ENCODE results near the gene ADAMTS2.

ADAMTS2 gene

DNA sequence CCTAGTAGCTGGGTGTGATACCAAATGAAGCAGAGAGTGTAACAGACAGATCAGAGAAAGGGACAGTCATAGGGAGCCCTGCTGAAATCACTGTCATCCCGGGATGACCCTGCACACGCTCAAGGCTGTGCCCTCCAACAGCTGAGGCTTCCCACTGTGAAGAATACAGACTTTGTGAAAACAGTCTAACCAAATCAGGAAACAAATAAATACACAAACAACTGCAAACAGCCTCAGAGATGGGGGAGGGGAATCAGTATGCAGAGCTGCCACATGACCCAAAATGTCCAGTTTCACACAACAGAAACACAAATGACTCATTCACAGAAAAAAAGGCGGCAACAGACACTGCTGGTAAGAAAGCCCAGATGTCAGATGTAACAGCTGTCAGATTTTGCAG lies 101.9 kb downstream of the ADAMTS2 start:
- DNase-seq: no peak

GRCh38 chr5:179242676-179243075 lies 102.6 kb downstream of the ADAMTS2 start:
- DNase-seq: no peak

DNA sequence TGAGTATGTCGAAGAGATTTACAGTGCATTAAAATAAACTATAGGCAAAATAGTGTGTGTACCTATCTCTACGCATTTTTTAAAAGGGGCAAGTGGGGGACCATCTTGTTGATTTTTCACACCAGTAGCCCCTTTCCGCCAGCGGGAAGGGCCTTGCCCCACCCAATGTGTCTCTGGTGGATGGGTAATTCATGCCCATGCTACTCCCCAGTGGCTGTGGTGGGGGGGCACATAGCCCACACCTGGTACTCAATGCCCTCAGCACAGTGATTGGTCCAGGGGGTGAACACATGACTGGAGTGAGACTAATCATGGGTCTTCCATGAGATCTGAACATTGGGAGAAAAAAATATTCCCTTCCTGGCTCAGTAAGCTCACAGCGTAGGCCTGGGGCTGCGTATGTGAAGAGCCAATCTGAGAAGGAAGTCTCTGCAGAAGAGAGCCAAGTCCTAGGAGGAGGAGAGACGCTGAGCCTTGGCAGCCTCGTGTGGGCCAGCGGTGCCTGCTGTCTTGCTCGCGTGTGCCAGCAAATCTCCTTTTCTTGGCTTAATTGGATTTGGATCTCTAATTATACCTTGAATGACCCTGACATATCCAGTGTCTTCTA lies 103.4 kb downstream of the ADAMTS2 start:
- no peak for DNase-seq

GRCh38 chr5:179241175-179241574 lies 104.1 kb downstream of the ADAMTS2 start:
- DNase-seq: no peak

GRCh38 chr5:179240561-179240960 lies 104.7 kb downstream of the ADAMTS2 start:
- no peak for DNase-seq

- no peak for DNase-seq
These were observed 105.8 kb downstream of the ADAMTS2 start for GRCh38 chr5:179239256-179240135.

DNA sequence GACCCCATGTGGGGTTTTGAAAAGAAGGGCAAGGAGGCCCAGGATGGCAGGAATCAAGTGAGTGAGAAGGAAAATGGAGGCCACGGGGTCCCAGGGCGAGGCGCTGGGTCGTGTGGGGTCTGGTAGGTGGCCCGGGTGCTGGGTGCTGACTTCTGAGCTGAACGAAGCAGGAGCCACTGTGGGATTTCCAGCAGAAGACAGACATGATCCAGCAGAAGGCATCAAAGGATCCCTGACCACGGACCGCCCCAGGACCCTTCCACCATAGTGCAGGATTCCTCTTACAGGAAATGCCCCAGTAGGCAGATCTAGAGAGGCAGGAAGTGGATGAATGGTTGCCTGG lies 106.7 kb downstream of the ADAMTS2 start:
- DNase-seq: no peak

DNA sequence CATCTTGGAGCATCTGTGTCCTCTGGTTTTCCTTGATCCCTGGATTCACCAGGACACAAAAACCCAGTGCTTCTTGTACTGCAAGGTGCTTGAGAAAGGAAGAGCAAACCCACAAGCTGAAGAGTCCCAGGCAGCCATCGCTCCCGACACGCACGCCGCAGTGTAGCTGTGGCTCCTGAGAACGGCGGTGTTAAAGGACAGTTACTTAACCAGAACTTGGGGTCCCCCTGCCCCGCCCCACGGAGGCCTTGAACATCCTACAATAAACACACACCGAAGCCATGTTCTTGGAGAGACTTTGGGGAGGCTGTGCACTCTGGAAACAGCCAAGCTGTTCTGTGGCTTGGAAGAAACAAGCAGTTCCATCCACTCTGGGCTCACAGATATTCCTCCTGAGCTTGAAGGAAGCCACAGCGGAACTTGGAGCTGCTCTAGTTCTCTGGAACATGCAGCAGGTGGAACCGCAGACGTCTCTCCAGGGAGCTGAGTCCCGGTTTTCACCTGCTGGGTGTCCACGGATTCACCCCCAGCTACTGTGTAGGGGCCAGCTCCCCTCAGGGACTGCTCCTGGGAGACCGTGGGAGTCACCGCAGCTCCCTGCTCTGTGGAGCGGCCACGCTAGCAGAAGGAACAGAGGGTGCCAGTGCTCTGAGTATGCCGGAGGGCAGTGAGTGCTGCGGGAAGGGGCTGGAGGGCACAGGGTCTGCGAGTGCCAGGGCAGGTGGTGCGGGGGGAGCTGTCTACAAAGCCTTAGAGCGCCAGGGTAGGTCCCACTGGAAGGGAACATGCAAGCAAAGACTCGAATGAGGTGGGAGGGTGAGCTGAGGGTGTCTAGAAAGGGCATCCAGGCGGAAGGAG lies 107.3 kb downstream of the ADAMTS2 start:
- DNase-seq: no peak

DNA sequence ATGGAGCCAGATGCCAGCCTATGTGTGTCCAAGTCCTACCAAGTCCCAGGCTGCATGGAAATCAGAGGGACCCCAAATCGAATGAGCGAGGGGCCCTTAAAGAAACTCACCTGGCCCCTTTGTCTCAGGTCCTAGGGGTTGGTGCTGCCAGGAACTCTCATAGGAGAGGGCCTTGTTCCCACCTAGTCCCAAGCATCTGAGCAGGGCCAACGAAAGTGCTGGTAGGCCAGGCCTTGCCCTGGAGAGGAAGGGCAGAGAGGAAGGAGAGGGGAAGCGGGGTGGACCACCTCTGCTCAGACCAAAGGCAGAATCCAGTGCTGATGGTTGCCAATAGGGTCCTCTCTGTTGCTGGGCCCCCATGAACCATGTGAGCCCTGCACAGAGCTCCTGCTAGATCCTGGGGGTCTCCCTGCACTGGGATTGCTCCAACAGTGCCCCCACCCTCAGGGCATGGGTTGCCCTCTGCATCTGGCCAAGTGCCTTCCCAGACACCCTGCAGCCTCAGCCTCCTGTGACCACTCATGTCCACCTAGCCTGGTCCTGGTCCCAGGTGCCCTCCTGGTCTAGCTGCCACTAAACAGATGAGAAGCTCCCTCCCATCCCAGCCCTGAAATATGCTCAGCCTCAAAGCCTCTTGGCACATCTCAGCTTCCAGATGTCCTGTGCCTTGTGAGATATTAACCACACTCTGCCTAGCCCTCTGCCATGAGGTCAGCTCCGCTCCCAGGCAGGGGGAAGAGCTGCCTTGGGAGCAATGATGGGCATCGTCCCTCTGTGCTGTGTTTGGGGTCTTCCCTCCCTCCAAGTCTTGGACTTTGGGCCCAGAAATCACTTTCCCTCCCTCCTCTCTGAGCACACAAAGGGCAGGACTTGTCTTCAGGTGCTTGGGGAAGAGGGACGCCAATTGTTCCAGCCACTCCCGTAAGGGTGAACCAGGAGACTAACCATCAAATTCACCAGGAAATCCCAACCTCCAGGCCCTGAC lies 109.6 kb downstream of the ADAMTS2 start:
- DNase-seq: no peak

DNA sequence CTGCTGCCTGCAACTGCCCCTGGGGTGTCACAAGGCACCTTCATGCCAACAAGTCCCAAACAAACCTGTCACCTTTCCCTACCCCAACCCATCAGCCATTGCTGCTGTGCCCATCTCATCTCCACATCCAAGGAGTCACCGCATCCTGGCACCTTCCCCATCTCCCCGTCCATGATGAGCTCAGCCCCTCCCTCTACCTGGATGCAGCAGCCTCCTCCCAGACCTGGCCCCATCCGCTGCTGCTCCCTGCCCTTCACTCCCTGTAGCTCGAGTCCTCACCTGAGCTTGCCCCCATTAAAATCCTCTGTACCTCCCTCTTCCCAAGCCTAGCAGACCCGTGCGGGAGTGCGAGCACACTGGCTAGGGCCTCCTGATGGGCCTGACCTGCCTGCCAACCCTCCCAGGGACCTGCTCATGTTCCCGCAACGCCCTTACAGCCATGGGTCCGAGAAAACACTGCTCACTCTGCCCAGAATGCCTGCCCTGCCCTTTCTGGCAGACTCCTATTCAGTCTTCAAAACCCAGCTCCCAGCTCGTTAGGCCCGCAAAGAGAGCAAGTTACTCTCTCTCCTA lies 110.6 kb downstream of the ADAMTS2 start:
- DNase-seq: no peak

DNA sequence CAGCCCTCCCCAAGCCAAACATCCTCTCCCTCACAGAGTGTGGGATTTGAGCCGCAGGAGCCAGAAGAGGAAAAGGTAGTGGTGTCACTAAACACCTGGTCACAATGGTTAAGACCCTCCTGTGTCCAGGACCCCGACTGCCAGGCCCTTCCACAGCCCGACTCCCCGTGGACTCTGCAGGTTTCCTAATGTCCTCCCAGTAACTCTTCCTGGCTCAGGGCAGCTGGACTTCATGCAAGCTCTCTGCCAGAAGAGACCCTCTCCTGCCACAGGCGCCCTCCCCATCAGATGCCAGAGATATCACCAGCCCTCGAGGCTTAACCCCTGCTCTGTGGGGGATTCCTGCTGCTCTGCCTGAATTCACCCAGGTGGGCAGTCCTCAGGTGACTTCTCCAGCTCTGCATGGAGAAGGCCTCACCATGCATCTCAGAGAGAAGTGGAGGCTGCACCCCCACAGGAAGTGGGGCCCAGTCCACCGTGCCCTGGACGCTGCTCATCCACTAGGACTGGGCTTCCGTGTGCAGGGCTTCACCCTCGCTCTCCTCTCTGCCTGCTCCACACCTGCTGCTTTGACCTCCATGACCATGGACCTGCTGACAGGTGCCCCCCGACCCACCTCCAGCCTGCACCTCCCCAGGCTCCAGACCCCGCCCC lies 111.2 kb downstream of the ADAMTS2 start:
- DNase-seq: no peak

DNA sequence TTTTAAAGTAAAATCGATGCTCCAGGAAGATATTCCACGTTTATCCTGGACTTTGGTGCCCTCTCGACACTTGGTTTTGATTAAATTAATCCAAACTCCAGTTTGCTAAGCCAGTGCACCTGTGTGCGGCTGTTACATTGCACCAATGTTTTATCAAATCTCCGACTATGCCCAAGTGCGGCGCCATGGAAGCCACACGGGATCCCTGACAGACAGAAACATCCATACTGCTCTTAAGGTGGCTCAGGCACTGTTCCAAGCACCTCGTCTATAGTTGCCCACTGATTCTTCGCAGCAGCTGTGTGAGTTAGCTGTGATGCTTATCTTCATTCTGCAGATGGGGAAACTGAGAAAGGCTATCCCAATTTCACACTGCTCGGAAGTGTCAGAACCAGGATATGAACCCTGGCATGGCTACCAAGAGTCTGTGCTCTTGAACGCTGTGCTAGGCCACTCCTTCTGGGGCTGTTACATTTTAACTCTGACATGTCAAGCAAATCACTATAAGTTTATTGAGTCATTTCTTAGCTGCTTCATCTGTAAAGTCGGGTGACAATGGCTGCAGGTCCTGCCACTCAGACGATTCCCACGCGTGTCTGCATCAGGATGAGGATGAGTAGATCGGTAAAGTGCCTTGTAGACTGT lies 113.0 kb downstream of the ADAMTS2 start:
- DNase-seq: no peak

- DNase-seq: no peak
These were observed 114.0 kb downstream of the ADAMTS2 start for GRCh38 chr5:179231309-179231708.

GRCh38 chr5:179230061-179230461 lies 115.2 kb downstream of the ADAMTS2 start:
- DNase-seq: no peak

- no peak for DNase-seq
These were observed 115.9 kb downstream of the ADAMTS2 start for GRCh38 chr5:179229331-179229831.

DNA sequence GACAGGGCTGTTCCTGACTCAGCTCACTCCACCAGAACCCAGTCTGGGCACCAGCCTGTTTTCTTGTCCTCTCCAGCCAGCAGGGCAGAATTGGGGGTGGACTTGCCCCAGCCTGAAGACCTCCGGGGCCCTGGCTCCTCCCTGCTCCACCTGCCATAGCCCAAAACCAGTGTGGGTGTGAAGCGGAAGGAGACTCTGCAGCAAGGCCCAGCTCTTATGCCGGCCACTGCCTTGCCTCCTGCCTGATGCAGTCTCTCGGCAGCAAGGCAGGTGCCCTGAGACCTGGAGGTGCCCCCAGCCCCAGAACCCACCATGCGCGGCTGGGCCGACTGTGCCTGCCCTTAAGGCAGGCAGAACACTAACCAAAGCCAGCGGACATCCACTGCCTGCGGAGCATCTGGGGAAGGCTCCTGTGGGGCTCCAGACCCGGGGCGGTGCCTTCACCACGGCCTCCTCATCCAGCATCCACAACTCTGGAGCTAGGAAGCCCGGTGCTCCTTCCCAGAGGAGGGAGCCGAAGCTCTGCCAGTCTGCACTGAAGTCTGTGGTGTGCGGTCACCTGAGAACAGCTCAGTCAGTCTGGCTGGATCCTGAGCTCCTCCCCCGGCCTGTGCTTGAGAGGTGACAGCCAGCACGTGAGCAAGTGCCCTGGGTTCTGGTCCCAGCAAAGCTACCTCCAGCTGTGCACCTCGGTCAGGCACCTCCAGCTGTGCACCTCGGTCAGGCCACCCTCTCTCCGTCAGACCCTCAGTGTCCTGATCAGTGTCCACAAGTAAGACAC lies 116.7 kb downstream of the ADAMTS2 start:
- no peak for DNase-seq

DNA sequence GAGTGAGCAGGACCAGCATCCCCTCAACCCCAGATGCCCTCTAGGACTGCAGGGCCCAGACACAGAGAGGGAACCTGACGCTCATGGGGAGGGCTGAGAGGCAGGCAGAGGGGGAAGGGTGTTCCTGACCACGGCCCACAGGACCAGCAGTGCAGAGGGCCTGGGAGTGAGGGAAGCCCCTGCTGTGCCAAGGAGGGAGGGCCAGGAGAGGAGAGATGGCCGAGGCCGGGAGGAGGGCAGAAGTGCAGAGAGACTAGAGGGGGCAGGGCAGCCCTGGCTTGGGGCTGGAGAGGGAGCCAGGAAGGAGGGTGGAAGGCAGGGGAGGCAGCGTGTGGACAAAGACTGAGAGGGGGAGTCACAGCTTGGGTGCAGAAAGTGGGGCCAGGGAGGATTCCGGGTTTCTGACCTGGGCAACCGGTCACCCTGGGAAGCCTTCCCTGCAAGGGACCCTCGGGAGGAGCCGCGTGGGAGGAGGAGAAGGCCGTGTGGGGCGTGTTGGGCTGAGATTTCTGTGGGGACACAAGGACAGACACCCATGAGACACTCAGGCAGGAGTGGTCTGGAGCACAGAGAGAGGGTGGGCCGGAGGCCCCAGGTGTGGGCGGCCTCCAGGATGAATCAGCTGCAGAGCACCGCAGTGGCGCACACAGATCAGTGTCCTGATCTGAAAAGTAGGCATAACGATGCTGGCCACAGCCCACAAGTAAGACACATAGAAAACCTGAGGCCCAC lies 117.5 kb downstream of the ADAMTS2 start:
- DNase-seq: no peak

GRCh38 chr5:179227229-179227579 lies 118.1 kb downstream of the ADAMTS2 start:
- DNase-seq: no peak

GRCh38 chr5:179226696-179227095 lies 118.6 kb downstream of the ADAMTS2 start:
- DNase-seq: no peak

All from activated CD4-positive, alpha-beta T cell treated with anti-CD3 and anti-CD28 coated beads, Interleukin-2, amount 50 U/mL, for 48 hours (primary cell).